NCI-H748 (cell line): Measurements from ENCODE around the gene PALLD.

Experiments
- DNase-seq: peaks from one replicate; lab custom pipeline; 2025; ENCODE audit not compliant: unreplicated experiment; lab: John Stamatoyannopoulos, UW

Gene PALLD

DNA sequence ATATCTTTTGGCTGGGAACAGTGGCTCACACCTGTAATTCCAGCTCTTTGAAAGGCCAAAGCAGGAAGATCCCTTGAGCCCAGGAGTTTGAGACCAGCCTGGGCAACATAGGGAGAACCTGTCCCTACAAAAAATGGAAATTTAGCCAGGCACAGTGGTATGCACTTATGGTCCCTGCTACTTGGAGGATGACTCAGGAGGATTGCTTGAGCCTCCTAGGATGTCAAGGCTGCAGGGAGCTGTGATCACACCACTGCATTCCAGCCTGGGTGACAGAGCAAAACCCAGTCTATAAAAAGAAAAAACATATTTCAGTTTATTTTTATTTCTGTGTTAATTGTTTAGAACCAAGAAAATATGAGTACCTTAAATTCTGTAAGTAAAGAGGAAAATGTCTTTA is 389.5 kb downstream of the PALLD start:
- DNase-seq: no peak

- DNase-seq: no peak
These were observed 391.0 kb downstream of the PALLD start for GRCh38 chr4:168887809-168888208.

- DNase-seq: no peak
These were observed 391.9 kb downstream of the PALLD start for GRCh38 chr4:168888715-168889215.

- no peak for DNase-seq
These were observed 394.2 kb downstream of the PALLD start for GRCh38 chr4:168891086-168891485.

DNA sequence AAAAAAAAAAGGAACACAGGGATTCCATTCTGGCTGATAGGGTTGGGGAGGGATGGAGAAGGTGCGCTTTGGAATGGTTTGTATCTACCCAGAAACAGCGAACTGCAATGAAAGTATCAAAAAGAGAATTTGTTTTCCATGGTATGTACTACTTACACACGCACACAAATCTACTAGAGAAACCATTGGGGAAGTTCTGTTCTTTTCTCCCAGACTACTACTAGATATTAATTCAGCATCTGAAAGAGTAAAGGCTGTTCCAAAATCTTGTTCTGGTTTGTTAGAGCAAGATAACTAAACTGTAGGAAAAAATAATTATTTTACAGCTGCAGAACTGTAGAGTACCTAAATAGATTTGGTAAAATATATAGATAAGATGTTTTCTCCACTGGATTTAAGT is 394.8 kb downstream of the PALLD start:
- no peak for DNase-seq

DNA sequence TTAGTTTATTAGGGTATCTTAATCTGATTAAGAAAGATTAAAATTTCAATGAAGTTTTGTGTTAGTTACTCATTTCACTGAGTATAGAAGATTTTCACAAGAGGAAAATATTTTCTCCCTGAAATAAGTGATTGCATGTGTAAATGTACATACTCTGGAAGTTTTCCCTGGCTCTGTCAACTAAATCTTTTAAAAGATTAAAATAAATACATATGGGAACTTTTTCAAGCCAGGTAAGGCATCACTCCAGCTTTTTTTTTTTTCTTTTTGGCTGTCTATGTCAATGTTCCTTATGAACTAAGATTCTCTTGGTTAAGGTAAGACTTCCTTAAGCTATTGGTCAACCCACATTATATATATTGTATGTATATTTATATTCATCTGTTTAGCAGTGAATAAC is 395.6 kb downstream of the PALLD start:
- DNase-seq: no peak

GRCh38 chr4:168893205-168893604 is 396.4 kb downstream of the PALLD start:
- DNase-seq: no peak

GRCh38 chr4:168893807-168894206 is 397.0 kb downstream of the PALLD start:
- DNase-seq: no peak

DNA sequence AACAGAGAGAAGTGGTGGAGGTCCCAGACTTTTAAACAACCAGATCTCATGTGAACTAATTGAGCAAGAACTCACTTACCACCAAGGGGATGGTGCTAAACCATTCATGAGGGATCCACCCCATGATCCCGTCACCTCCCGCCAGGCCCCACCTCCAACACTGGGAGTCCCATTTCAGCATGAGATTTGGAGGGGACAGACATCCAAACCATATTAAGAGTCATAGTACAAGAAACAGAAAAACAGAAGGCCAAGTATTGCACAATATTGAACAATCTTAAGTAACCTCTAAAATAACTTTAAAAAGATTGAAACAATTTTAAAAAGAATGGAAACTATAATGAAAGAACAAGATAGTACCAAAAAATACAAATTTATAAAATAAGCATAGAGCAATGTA is 403.2 kb downstream of the PALLD start:
- DNase-seq: no peak

DNA sequence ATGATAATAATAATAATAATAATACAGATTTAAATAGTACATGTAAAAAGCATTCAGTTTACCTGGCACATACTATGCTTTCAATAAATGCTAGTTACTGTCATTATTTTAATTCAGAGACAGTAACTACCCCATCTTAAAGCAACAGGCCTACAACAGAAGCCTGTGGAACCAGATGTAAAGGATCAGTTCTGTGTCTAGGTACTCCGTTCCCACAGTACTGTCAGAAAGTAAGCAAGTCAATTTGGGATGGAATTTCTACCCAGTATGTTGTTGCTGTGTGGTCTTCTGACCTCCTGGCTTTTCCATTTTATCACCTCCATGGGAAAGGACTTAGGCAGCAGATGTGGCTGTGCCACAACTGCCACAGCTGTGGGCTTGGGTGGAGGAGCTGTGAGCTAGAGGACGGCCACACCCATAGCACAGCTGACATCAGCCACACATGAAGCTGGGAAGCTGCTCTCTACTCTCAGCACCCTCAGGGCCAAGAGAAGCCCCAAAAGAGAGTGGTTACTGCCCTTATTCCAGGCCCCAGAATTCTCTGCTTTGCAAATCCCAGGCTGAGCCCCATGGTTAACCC is 410.4 kb downstream of the PALLD start:
- no peak for DNase-seq

- DNase-seq: no peak
These were observed 411.2 kb downstream of the PALLD start for GRCh38 chr4:168908093-168908492.

- no peak for DNase-seq
These were observed 412.0 kb downstream of the PALLD start for GRCh38 chr4:168908851-168909273.

GRCh38 chr4:168914095-168914494 is 417.2 kb downstream of the PALLD start:
- no peak for DNase-seq

- DNase-seq: peak; percentile 28
These were observed 420.4 kb downstream of the PALLD start for GRCh38 chr4:168917138-168917779.

- no peak for DNase-seq
These were observed 423.0 kb downstream of the PALLD start for GRCh38 chr4:168919706-168920324.

DNA sequence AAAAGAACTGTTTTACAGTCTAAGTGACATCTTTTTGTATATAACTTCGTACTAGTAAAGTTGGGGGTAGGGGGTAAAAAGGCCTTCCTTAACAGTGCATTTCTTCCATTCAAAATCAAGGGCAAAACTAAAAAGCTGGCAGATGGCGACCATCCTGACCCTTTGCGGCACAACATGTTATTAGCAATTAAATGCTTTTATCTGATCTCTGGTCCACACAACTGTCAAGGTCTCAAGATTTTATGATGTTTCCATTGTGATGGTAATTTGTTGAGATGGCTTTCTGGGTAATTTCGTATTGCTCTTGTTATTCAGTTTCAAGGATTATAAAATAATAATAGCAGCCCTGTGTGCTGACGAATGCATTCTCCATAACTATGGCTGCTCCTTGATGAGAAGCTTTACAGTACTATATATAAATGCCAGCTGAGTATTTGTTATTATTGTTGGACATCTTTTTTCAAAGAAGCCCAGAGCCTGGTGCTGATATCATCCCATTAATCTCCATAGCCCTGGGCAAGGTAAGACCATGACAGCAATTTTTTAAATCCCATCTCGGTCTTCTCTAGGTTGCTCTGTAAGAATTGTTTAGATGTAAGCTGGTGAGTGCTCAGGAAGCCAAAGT is 423.7 kb downstream of the PALLD start:
- DNase-seq: no peak

DNA sequence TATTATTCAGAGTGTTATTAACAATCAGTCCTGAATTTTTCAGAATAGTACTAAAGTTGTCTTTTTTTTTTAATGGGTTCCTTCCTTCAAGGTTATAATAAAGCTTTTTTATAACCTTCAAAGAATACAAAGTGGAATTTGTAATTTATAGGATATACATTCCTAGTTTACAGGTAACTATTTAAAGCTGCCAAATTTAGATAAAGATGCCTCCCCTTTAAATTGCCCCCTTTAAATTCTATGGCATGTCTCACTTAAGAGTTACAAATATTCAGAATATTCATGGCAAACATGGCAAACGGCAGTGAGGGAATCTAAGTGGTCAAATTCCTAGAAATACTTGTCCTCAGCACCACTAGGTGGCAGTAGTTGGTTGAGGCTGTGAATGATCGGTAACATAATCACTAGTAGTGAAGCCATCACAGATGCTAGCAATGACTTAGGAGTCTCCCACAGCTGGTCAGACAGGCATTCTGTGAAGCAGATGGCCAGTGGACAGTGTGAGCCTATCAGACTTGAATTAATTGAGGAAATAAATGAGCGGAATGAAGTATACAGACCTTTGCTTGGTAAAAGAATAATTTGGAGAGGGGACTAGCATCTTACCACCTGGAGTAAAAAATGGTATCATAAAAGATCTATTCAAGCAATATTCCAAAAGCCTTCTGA is 426.8 kb downstream of the PALLD start:
- DNase-seq: peak; percentile 78

- no peak for DNase-seq
These were observed 427.8 kb downstream of the PALLD start for GRCh38 chr4:168924667-168925066.

GRCh38 chr4:168925789-168926490 is 429.1 kb downstream of the PALLD start:
- no peak for DNase-seq

DNA sequence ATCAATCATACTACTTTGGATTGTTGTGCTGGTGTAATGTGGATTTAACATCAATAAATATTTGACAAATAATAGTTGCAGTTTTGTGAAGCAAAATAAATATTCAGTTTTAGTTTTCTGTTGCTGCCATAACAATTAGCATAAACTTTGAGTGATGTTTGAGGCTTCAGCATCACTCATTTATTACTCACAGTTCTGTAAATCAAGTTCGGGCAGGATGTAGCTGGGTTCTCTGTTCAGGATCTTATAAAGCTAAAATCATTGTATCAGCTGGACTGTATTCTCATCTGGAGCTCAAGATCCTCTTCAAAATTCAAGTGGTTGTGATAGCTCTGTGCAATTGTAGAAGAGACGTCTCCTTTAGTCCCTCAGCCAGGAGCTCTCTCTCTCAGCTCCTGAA is 431.5 kb downstream of the PALLD start:
- DNase-seq: no peak

DNA sequence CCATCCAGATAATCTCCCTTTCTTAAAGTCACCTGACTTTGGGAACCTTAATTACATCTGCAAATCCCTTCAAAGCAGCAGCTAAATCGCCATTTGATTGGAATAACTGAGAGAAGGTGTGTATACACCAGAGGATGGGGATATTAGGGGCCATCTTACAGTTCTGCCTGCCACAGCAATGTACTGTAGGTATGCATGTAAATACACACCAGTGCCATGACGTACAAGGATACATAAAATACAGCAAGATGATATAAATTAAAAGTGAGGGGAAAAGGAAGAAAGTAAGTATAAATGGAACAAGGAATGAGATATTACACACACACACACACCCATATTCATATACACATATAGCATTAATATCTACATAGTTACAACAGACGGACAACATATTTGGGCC is 432.0 kb downstream of the PALLD start:
- DNase-seq: no peak
